ENCODE measurements around the gene KLF13. TPM values are rescaled to one million over a fixed set of nuclear protein-coding genes. Genes with fewer than 3 reads are reported as not detected.
A peak's percentile ranks its signal among the peaks of the same experiment; 100 is the strongest.

Gene KLF13
- total RNA-seq, 1 experiment from 2014 or later = 60.1 TPM

DNA sequence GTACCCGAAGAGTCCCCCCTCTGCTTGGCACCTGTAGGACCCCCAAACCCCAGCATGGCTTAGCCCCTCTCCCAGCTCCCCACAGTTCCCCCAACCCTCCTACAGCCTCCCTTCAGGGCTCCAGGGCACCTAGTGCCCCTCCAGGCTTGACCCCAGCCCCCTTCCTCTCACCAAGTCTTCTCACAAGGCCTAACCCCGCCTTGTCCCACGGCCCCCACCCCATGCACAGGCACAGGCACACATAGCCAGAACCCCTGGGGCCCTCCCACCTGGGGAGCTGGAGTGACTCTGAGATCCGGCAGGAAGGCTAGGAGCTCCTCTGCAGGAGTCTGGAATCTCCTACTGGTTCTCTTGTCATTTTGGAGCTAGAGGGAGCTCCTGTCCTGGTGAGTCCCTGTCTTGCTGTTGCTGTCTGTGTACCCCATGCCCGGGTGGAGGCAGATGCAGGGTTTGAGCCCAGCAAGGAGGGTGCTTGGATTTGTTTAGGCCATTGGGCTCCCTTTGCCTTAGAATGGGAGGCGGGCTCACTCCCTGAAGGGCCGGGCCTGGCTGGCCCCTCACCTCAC lies 39.6 kb downstream of the KLF13 start:
- BruUV-seq (replicated peaks) = no TSS peak
- Histone ChIP-seq H3K27me3 (ENCODE audit: insufficient read depth, low read length) (no peaks in the 10 kb centered on the region), H3K4me1 (ENCODE audit: control insufficient read depth in 1 of 2, insufficient read depth in 2 of 2, low read length in 2 of 2) (peaks cover 3 to 7% of the 10 kb centered on the region in 2 experiments; a peak in 2 of 4 replicates), H4K20me1 (ENCODE audit: insufficient read depth) (no peaks in the 10 kb centered on the region; the same call in 1 of the 2 replicates), H3K79me2 (ENCODE audit: insufficient read depth, low read length) (peaks cover 31% of the 10 kb centered on the region; the same call in 1 of the 2 replicates), H3K9me2 (ENCODE audit: insufficient read depth) (no peaks in the 10 kb centered on the region), H3K36me3 (ENCODE audit: control insufficient read depth in 1 of 2, insufficient read depth in 2 of 2, low read length in 2 of 2) (no peaks in the 10 kb centered on the region), H3K9ac (ENCODE audit: low read length) (no peak overlapping the region), H3K4me3 (replicated peaks in 1 of 2; ENCODE audit: low read depth in 1 of 2, low read length in 2 of 2) (no peak overlapping the region), H3K9me3 (ENCODE audit: control insufficient read depth in 1 of 2, insufficient read depth in 1 of 2, low read depth in 1 of 2, low read length in 2 of 2) (0 out of 4 replicates have a peak, but pooled peaks cover 0 to 3% of the 10 kb centered on the region in 2 experiments), H3K4me2 (ENCODE audit: low read length) (no peak overlapping the region), H3K27ac (ENCODE audit: low read depth, low read length) (no peak overlapping the region), H2AFZ (ENCODE audit: low read depth, low read length, poor library complexity, severe bottlenecking) (no peak overlapping the region)
- CTCF ChIA-PET = no interaction called here
- intact Hi-C loops (cut with micrococcal nuclease) = loop anchor here (10.0 kb wide), 1 partner anchor 119 kb away; no protein-coding TSS in a partner anchor
- RAD21 ChIA-PET (ENCODE audit: low non-redundant PET in 1 of 2, low total read pairs in 2 of 2, uncharacterized antibody in 2 of 2, unreplicated experiment in 2 of 2) = no interaction called here
- no peak for ATAC-seq
- no peak for DNase-seq (ENCODE audit: low read depth, low spot score)
- TF ChIP-seq JUND (IDR thresholded peaks at IDR 0.05) (no peak), CTCF (IDR thresholded peaks at IDR 0.05 in 2 of 3, conservative IDR thresholded peaks at IDR 0.05 in 1 of 3; ENCODE audit: borderline replicate concordance in 1 of 3, insufficient read depth in 1 of 3, low read depth in 2 of 3, low read length in 2 of 3) (0 out of 6 replicates have a peak, but pooled peaks of 1 of the 3 experiments have one; percentile 3), ZFX (IDR thresholded peaks at IDR 0.05) (no peak), POLR2AphosphoS5 (IDR thresholded peaks at IDR 0.05; ENCODE audit: low read depth, low read length) (no peak), SIN3A (IDR thresholded peaks at IDR 0.05; ENCODE audit: low read depth) (no peak), RAD21 (IDR thresholded peaks at IDR 0.05; ENCODE audit: low read depth) (peak; percentile 2; the same call in 1 of the 2 replicates), ELF1 (IDR thresholded peaks at IDR 0.05; ENCODE audit: borderline replicate concordance, low read depth) (no peak), CEBPB (IDR thresholded peaks at IDR 0.05; ENCODE audit: low read depth) (no peak)
- POLR2A ChIA-PET = no interaction called here

Data from HCT116 (cell line).